Measurements from ENCODE around the gene SLC7A11.

Gene SLC7A11

DNA sequence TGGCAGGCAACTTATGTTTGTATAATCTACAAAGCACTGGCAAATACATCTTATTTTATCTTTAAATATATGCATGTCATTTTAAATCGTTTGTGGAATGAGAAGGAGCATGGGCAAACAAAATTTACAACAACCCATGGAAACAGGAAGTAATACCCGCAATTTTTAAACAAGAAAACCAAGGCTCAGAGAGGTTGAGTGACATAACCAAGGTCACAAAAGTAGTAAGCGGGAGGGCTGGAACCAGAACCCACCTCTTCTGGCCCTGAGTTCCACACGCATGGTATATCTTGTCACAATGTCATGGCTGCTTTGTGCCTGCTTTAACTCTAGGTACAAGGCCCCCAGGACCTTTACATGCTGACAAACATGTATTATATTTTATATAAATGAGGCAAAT is 52.9 kb downstream of the SLC7A11 start:
- TF ChIP-seq, protein P1, sequence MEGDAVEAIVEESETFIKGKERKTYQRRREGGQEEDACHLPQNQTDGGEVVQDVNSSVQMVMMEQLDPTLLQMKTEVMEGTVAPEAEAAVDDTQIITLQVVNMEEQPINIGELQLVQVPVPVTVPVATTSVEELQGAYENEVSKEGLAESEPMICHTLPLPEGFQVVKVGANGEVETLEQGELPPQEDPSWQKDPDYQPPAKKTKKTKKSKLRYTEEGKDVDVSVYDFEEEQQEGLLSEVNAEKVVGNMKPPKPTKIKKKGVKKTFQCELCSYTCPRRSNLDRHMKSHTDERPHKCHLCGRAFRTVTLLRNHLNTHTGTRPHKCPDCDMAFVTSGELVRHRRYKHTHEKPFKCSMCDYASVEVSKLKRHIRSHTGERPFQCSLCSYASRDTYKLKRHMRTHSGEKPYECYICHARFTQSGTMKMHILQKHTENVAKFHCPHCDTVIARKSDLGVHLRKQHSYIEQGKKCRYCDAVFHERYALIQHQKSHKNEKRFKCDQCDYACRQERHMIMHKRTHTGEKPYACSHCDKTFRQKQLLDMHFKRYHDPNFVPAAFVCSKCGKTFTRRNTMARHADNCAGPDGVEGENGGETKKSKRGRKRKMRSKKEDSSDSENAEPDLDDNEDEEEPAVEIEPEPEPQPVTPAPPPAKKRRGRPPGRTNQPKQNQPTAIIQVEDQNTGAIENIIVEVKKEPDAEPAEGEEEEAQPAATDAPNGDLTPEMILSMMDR (IDR thresholded peaks at IDR 0.05), result no peak

DNA sequence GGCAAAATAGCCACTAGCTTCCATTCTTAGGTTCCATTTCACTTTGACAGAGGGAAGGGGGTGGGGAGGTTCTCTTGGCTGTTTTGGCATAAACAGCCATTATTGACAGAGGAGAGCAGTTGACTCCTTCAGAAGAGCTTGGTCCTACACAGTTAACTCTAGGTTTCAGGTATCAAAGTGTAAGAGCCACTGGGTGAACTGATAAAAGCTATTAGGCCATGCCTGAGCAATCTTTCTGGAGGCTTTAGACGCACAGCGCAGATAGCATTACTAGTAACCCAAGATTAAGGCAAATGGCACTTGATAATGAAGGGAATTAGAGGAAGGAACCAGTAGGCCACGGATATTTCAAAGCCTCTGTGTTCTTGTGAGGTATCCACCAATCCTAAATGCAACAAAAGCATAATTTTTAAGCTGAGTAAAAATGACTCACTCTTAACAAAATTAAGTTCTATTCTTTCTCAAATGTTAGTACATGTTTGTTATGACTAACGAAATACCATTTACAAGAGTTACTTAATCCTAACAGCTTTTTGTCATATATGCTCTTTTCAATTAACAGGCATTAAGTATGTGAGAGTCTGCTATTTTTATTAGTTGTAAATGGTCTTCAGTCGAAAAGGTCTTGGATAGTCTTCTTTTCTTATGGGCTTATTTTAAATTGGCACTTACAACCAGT is 53.6 kb downstream of the SLC7A11 start:
- TF ChIP-seq, protein P1 (IDR thresholded peaks at IDR 0.05), result no peak

- TF ChIP-seq, protein P1 (IDR thresholded peaks at IDR 0.05), result no peak
These were observed 56.1 kb downstream of the SLC7A11 start for GRCh38 chr4:138185859-138186645.

- TF ChIP-seq, protein P1 (IDR thresholded peaks at IDR 0.05), result no peak
These were observed 57.3 kb downstream of the SLC7A11 start for GRCh38 chr4:138184886-138185285.

GRCh38 chr4:138182838-138183426 is 59.2 kb downstream of the SLC7A11 start:
- TF ChIP-seq, protein P1 (IDR thresholded peaks at IDR 0.05), result peak; percentile 73

- TF ChIP-seq, protein P1 (IDR thresholded peaks at IDR 0.05), result no peak
These were observed 60.9 kb downstream of the SLC7A11 start for GRCh38 chr4:138181287-138181686.

GRCh38 chr4:138178566-138178965 is 63.6 kb downstream of the SLC7A11 start:
- TF ChIP-seq, protein P1 (IDR thresholded peaks at IDR 0.05), result no peak

All from LNCAP (cell line).